Stimulated activated naive CD8-positive, alpha-beta T cell treated with anti-CD3 and anti-CD28 coated beads, Interleukin-15, Interleukin-2, amounts not matched to agents 100 U/mL and 50 U/mL, for 24 hours (primary cell): ENCODE results near the gene PLAAT2.
"Not testable (repeated sequence)": the region's sequence is repeated elsewhere in the genome, so short reads cannot be mapped to it uniquely, and the experiment has no call there.

Experiments
- ATAC-seq: fragments of 150-1000 bp; cut with Tn5 transposase; one replicate; pipeline ENCODE4 v1.10.0; 2021
- DNase-seq: peaks from one replicate; pipeline ENCODE4 v3.0.0; 2021

The PLAAT2 gene

GRCh38 chr11:63563201-63564055 lies at the start of gene PLAAT2:
TSS of gene PLAAT2 (minus strand) at chr11:63563379. CDS start at chr11:63563324, 55 bp downstream.
- DNase-seq (no peak), ATAC-seq (no peak)

- DNase-seq (no peak), ATAC-seq (no peak)
These were observed 49.0 kb upstream of the PLAAT2 start for GRCh38 chr11:63612181-63612580.

- DNase-seq (no peak), ATAC-seq (no peak)
These were observed 48.2 kb upstream of the PLAAT2 start for GRCh38 chr11:63611395-63611747.

- DNase-seq (no peak), ATAC-seq (no peak)
These were observed 47.6 kb upstream of the PLAAT2 start for GRCh38 chr11:63610604-63611394.

- no peak for ATAC-seq
- no peak for DNase-seq
These were observed 46.9 kb upstream of the PLAAT2 start for GRCh38 chr11:63609971-63610580.

GRCh38 chr11:63609536-63609935 lies 46.4 kb upstream of the PLAAT2 start:
- DNase-seq (no peak), ATAC-seq (no peak)

- DNase-seq, result peak; percentile 21
- peak; percentile 64 for ATAC-seq
These were observed 45.5 kb upstream of the PLAAT2 start for GRCh38 chr11:63608353-63609345.

- no peak for DNase-seq
These were observed 40.0 kb upstream of the PLAAT2 start for GRCh38 chr11:63603180-63603518.

GRCh38 chr11:63602290-63603179 lies 39.4 kb upstream of the PLAAT2 start:
- ATAC-seq, DNase-seq: not testable (repeated sequence)

More at GRCh38 chr11:63603180-63603518, 40.0 kb upstream of the PLAAT2 start:
- peak; percentile 46 for ATAC-seq

GRCh38 chr11:63599211-63600122 lies 36.3 kb upstream of the PLAAT2 start:
- no peak for DNase-seq

GRCh38 chr11:63598556-63598955 lies 35.4 kb upstream of the PLAAT2 start:
- ATAC-seq (no peak), DNase-seq (no peak)

More at GRCh38 chr11:63599211-63600122, 36.3 kb upstream of the PLAAT2 start:
- no peak for ATAC-seq

GRCh38 chr11:63595296-63595695 lies 32.1 kb upstream of the PLAAT2 start:
- DNase-seq, result no peak
- ATAC-seq, result no peak

GRCh38 chr11:63592975-63593395 lies 29.8 kb upstream of the PLAAT2 start:
- DNase-seq (no peak), ATAC-seq (no peak)

GRCh38 chr11:63590024-63590788 lies 27.0 kb upstream of the PLAAT2 start:
- no peak for DNase-seq
- no peak for ATAC-seq

GRCh38 chr11:63589000-63589399 lies 25.8 kb upstream of the PLAAT2 start:
- DNase-seq (no peak), ATAC-seq (no peak)

- no peak for ATAC-seq
- no peak for DNase-seq
These were observed 23.4 kb upstream of the PLAAT2 start for GRCh38 chr11:63586451-63587166.

GRCh38 chr11:63583357-63583677 lies 20.1 kb upstream of the PLAAT2 start:
- DNase-seq, result no peak
- no peak for ATAC-seq

- DNase-seq, ATAC-seq: not testable (repeated sequence)
These were observed 18.0 kb upstream of the PLAAT2 start for GRCh38 chr11:63581224-63581623.
